AG04450 (cell line): ENCODE measurements around the gene HK1. TPM values are rescaled to one million over a fixed set of nuclear protein-coding genes. Genes with fewer than 3 reads are reported as not detected.
"Not testable (repeated sequence)": the region's sequence is repeated elsewhere in the genome, so short reads cannot be mapped to it uniquely, and the experiment has no call there.

Experiments used
- CTCF ChIA-PET: fragments of 300-600, 350-600 bp; formaldehyde crosslinking; extraction: SDS; loops from one replicate; lab custom pipeline; 2022; ENCODE audit warnings: antibody characterized with exemption, inconsistent platforms; lab: Charles Lee
- POLR2A ChIA-PET: fragments of 350-600 bp; formaldehyde crosslinking; extraction: SDS; loops from one replicate; lab custom pipeline; 2021; ENCODE audit warnings: antibody characterized with exemption, inconsistent platforms; lab: Yijun Ruan, JAX
- DNase-seq: peaks from one replicate; pipeline ENCODE4 v3.0.0-alpha.2; 2011; ENCODE audit warnings: low read depth, low spot score
- H3K27ac ChIP-seq: one replicate; pipeline ENCODE4 v1.5.1; 2012; ENCODE audit warnings: low read depth, low read length, control low read depth
- H3K27me3 ChIP-seq: one replicate; pipeline ENCODE4 v1.6.0; 2012; ENCODE audit warnings: low read length; ENCODE audit not compliant: control insufficient read depth, insufficient read depth
- H3K4me3 ChIP-seq: 2 replicates; pipeline ENCODE4 v1.5.1; 2011; ENCODE audit warnings: mild to moderate bottlenecking, low read depth, low read length, control low read depth
- H3K9me3 ChIP-seq: 2 replicates; pipeline ENCODE4 v1.5.1; 2012; ENCODE audit warnings: low read length; ENCODE audit not compliant: control insufficient read depth, insufficient read depth
- polyA plus RNA-seq: library from polyadenylated mRNA; depleted of rRNA; stranded (reverse); fragments of >200 nt; gene quantifications from 2 replicates; pipeline ENCODE4 v1.2.3, GENCODE V29; 2011
- TF ChIP-seq, protein P1 (sequence below): IDR thresholded peaks from 2 replicates; pipeline ENCODE4 v1.5.1; 2011; ENCODE audit warnings: low read depth, low read length, control low read depth, inconsistent platforms

Gene HK1
- polyA plus RNA-seq, 1 experiment = 31.9 TPM

- Histone ChIP-seq H3K9me3 (no peaks in the 10 kb centered on the region), H3K27me3 (peaks cover 11% of the 10 kb centered on the region), H3K4me3 (no peak overlapping the region), H3K27ac (no peak overlapping the region)
- TF ChIP-seq, protein P1, sequence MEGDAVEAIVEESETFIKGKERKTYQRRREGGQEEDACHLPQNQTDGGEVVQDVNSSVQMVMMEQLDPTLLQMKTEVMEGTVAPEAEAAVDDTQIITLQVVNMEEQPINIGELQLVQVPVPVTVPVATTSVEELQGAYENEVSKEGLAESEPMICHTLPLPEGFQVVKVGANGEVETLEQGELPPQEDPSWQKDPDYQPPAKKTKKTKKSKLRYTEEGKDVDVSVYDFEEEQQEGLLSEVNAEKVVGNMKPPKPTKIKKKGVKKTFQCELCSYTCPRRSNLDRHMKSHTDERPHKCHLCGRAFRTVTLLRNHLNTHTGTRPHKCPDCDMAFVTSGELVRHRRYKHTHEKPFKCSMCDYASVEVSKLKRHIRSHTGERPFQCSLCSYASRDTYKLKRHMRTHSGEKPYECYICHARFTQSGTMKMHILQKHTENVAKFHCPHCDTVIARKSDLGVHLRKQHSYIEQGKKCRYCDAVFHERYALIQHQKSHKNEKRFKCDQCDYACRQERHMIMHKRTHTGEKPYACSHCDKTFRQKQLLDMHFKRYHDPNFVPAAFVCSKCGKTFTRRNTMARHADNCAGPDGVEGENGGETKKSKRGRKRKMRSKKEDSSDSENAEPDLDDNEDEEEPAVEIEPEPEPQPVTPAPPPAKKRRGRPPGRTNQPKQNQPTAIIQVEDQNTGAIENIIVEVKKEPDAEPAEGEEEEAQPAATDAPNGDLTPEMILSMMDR = no peak
- ChIA-PET CTCF (no interaction called here), POLR2A (no interaction called here)
- no peak for DNase-seq
Observed at GRCh38 chr10:69303632-69304051, 25.3 kb downstream of the HK1 start.

DNA sequence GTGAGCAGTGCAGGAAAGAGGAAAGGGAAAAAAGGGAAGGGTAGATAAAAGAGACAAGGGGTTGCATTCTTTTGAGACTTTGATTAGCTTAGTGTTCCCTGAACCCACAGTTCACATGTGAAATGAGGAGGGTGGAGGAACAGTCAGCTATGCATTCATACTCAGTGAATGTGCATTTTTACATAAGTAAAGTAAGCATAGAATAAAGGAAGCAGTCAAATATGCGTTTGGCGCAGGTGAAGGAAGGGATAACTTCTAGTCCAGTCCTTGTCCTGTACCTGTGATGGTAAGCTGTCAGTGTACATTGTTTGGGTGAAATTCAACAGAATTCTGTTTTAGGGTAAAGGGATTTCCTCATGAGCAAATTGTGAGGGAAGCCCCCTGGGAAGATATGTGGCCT is 28.1 kb downstream of the HK1 start:
- Histone ChIP-seq H3K27me3 (peaks cover 11% of the 10 kb centered on the region), H3K4me3 (no peak overlapping the region), H3K27ac (no peak overlapping the region), H3K9me3 (no peaks in the 10 kb centered on the region)
- DNase-seq = no peak
- CTCF ChIA-PET = no interaction called here
- TF ChIP-seq, protein P1 = no peak
- POLR2A ChIA-PET = interaction anchor here (0.7 kb wide), 1 partner anchor 56 kb away, joined by 3 read pairs; no protein-coding TSS in a partner anchor

GRCh38 chr10:69307434-69307833 is 29.1 kb downstream of the HK1 start:
- no peak overlapping the region for H3K27ac ChIP-seq
- CTCF ChIA-PET = no interaction called here
- DNase-seq = no peak
- no peak overlapping the region for H3K4me3 ChIP-seq
- POLR2A ChIA-PET = no interaction called here
- H3K9me3 ChIP-seq = no peaks in the 10 kb centered on the region
- TF ChIP-seq, protein P1 = no peak
- peaks cover 11% of the 10 kb centered on the region for H3K27me3 ChIP-seq

GRCh38 chr10:69308304-69308703 is 30.0 kb downstream of the HK1 start:
- H3K27me3 ChIP-seq = peaks cover 11% of the 10 kb centered on the region
- DNase-seq, CTCF ChIA-PET, H3K27ac ChIP-seq, H3K9me3 ChIP-seq, H3K4me3 ChIP-seq: not testable (repeated sequence)
- POLR2A ChIA-PET = interaction anchor here (0.7 kb wide), 1 partner anchor 13 kb away, joined by 6 read pairs; no protein-coding TSS in a partner anchor

DNA sequence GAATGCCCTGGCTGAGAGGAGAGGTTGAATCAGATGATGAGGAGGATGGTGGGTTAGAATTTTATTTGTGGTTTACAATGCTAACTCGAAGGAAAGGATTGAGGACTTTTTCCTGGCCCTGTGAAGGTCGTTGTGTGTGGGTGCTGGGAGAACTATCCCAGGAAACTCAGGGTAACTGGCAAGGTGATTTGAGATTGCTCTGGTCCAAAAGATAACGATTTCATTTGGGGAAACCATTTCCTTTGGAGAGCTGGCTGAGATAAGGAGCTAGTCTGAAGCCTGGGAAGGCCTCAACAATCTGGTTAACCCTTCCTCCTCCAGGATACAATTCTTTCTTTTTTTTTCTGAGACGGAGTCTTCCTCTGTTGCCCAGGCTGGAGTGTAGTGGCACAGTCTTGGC is 33.0 kb downstream of the HK1 start:
- no peak for DNase-seq
- no peak overlapping the region for H3K27ac ChIP-seq
- no peaks in the 10 kb centered on the region for H3K9me3 ChIP-seq
- ChIA-PET CTCF (no interaction called here), POLR2A (interaction anchor here (0.5 kb wide), 1 partner anchor 273 kb away, joined by 3 read pairs; no protein-coding TSS in a partner anchor)
- TF ChIP-seq, protein P1 = no peak
- peaks cover 8% of the 10 kb centered on the region for H3K27me3 ChIP-seq
- no peak overlapping the region for H3K4me3 ChIP-seq
